Measurements from ENCODE around the gene CCT6A. TPM values are rescaled to one million over a fixed set of nuclear protein-coding genes. Genes with fewer than 3 reads are reported as not detected.
"Not testable (repeated sequence)": the region's sequence is repeated elsewhere in the genome, so short reads cannot be mapped to it uniquely, and the experiment has no call there.

The CCT6A gene
- total RNA-seq, 4 donors from 2014 or later, result 88.7 to 147 (median 118) TPM

GRCh38 chr7:56081626-56082340, 30.2 kb downstream of the CCT6A start:
- Histone ChIP-seq H3K27me3 (no peaks in the 10 kb centered on the region), H3K4me3 (replicated peaks in 1 of 3) (no peak overlapping the region), H3K9me3 (no peaks in the 10 kb centered on the region), H3K27ac (no peak overlapping the region), H3K4me1 (peaks cover 17 to 20% of the 10 kb centered on the region in 2 donors), H3K36me3 (peaks cover 0 to 4% of the 10 kb centered on the region in 2 donors)
- TF ChIP-seq, protein P1, sequence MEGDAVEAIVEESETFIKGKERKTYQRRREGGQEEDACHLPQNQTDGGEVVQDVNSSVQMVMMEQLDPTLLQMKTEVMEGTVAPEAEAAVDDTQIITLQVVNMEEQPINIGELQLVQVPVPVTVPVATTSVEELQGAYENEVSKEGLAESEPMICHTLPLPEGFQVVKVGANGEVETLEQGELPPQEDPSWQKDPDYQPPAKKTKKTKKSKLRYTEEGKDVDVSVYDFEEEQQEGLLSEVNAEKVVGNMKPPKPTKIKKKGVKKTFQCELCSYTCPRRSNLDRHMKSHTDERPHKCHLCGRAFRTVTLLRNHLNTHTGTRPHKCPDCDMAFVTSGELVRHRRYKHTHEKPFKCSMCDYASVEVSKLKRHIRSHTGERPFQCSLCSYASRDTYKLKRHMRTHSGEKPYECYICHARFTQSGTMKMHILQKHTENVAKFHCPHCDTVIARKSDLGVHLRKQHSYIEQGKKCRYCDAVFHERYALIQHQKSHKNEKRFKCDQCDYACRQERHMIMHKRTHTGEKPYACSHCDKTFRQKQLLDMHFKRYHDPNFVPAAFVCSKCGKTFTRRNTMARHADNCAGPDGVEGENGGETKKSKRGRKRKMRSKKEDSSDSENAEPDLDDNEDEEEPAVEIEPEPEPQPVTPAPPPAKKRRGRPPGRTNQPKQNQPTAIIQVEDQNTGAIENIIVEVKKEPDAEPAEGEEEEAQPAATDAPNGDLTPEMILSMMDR (IDR thresholded peaks at IDR 0.05), result no peak
- TF ChIP-seq POLR2A (IDR thresholded peaks at IDR 0.05), result no peak
- intact Hi-C loops (cut with DNase I), result no loop called here
- no peak for DNase-seq
- WGBS, 2 donors, result 95 to 96% methylated on average over 23 to 29 of the region's 29 CpGs

DNA sequence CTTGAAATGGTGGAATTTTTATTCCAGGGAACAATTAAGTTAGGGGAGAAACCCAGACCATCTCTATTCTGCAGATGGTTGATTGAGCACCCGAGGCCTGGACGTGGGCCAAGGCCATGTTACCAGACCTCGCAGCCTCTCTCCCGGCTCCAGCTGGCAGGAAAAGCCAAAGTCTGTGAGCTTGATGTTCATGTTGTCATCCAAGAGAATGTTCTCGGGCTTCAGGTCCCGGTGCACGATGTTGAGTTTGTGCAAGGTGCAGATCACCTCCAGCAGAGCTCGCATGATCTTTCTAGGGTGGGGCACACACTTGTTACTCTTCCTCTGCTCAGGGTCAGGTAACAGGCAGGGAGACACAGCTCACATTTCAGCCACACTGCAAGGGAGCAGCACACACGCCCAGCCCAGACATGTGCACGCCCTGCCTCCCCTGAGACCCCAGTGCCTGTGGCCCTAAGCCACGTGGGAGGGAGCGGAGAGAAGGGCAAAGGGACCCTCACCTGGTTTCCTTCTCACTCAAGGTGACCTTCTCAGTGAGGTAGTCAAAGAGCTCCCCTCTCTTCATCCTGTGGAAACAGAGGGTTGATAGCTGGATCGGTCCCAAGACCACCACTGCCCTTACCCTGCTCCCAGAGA, 31.7 kb downstream of the CCT6A start:
- H3K27ac ChIP-seq, result no peak overlapping the region
- intact Hi-C loops (cut with DNase I), result no loop called here
- H3K4me3 ChIP-seq (replicated peaks in 1 of 3), result no peak overlapping the region
- H3K4me1 ChIP-seq, result peaks cover 17 to 20% of the 10 kb centered on the region in 2 donors
- DNase-seq, result peak; percentile 89 to 93
- 27 to 31% methylated on average over 9 to 13 of the region's 13 CpGs for WGBS, 2 donors
- peaks cover 0 to 4% of the 10 kb centered on the region in 2 donors for H3K36me3 ChIP-seq
- no peak for TF ChIP-seq POLR2A (IDR thresholded peaks at IDR 0.05)
- TF ChIP-seq, protein P1 (IDR thresholded peaks at IDR 0.05), result no peak
- no peaks in the 10 kb centered on the region for H3K9me3 ChIP-seq
- H3K27me3 ChIP-seq, result no peaks in the 10 kb centered on the region

- no peaks in the 10 kb centered on the region for H3K27me3 ChIP-seq
- intact Hi-C loops (cut with DNase I), result no loop called here
- H3K36me3 ChIP-seq, result peaks cover 0 to 4% of the 10 kb centered on the region in 2 donors
- peaks cover 9 to 14% of the 10 kb centered on the region in 2 donors for H3K4me1 ChIP-seq
- no peak for DNase-seq
- no peak for TF ChIP-seq POLR2A (IDR thresholded peaks at IDR 0.05)
- no peak overlapping the region for H3K27ac ChIP-seq
- no peak overlapping the region for H3K4me3 ChIP-seq (replicated peaks in 1 of 3)
- WGBS, 2 donors, result 69 to 71% methylated on average over 5 to 7 of the region's 7 CpGs
- no peaks in the 10 kb centered on the region for H3K9me3 ChIP-seq
Measured at GRCh38 chr7:56086761-56087160, 35.2 kb downstream of the CCT6A start.

DNA sequence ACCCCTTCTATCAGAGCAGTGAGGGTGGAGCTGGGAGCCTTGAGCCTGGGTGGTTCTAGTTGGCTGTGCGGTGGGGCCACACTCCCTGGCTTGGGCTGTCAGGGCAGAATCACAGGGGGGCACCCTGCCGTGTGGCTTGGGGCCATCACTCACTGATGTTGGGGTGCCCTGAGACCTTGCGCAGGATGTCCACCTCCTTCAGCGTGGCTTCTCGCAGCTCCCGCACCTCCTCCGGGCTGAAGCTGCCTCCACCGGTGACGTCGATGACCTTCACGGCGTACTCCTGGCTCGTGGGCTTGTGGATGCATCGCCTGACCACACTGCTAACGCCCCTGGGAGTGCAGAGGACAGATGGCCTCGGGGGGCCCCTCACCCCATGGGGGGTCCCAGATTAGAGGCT, 35.9 kb downstream of the CCT6A start:
- intact Hi-C loops (cut with DNase I), result no loop called here
- no peak for TF ChIP-seq POLR2A (IDR thresholded peaks at IDR 0.05)
- TF ChIP-seq, protein P1 (IDR thresholded peaks at IDR 0.05), result no peak
- Histone ChIP-seq H3K27ac (no peak overlapping the region), H3K27me3 (no peaks in the 10 kb centered on the region), H3K4me3 (replicated peaks in 1 of 3) (no peak overlapping the region), H3K36me3 (peaks cover 0 to 4% of the 10 kb centered on the region in 2 donors), H3K9me3 (no peaks in the 10 kb centered on the region), H3K4me1 (peaks cover 16 to 21% of the 10 kb centered on the region in 2 donors)
- no peak for DNase-seq
- 88 to 97% methylated on average over 7 to 15 of the region's 16 CpGs for WGBS, 2 donors

DNA sequence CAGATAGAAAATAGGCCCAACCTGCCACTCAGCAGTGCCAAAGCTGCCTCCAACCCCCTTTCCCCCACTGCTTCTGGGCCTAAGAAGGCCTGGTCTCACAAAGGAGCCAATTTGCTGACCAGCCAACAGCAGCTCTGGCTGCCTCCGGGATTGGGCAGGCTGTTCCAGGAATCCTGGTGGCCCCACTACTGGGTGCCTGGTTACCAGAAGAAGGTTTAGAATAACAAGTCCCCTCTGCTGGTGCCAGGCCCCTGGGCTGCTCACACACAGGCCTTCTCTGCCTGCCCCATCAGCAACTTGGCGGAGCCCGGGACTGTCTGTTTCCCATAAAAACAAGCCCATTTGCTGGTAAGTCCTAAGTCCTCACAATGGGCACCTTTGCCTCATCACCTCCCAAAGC, 40.0 kb downstream of the CCT6A start:
- TF ChIP-seq, protein P1 (IDR thresholded peaks at IDR 0.05), result no peak
- Histone ChIP-seq H3K4me3 (replicated peaks in 1 of 3) (no peak overlapping the region), H3K36me3 (no peaks in the 10 kb centered on the region), H3K27me3 (no peaks in the 10 kb centered on the region), H3K9me3 (no peaks in the 10 kb centered on the region), H3K4me1 (peaks cover 17 to 21% of the 10 kb centered on the region in 2 donors), H3K27ac (peak overlapping the region; percentile 9 to 42 (median 30))
- intact Hi-C loops (cut with DNase I), result loop anchor here (10.0 kb wide), 1 partner anchor 447 kb away; no protein-coding TSS in a partner anchor
- WGBS, 2 donors, result 33 to 70% methylated on average over 1 to 3 of the region's 3 CpGs
- DNase-seq, result peak; percentile 43 to 55

DNA sequence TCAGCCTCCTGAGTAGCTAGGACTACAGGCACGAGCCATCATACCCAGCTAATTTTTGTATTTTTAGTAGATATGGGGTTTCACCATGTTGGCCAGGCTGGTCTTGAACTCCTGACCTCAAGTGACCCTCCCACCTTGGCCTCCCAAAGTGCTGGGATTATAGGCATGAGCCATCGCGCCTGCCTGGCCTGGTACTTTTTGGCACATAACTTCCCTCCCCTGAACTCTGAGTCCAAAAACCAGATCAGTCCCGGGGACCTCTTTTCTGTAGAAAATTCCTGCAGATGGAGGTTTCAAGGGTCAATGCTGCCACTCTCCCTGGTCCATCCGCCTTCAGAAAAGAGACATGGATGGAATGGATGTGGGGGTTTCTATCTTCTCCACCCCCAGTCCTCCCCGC, 40.8 kb downstream of the CCT6A start:
- H3K27me3 ChIP-seq; DNase-seq; H3K9me3 ChIP-seq; H3K36me3 ChIP-seq; H3K4me3 ChIP-seq (replicated peaks in 1 of 3): not testable (repeated sequence)
- intact Hi-C loops (cut with DNase I), result loop anchor here (10.0 kb wide), 1 partner anchor 448 kb away; no protein-coding TSS in a partner anchor
- Histone ChIP-seq H3K4me1 (peaks cover 17 to 21% of the 10 kb centered on the region in 2 donors), H3K27ac (peak overlapping the region; percentile 9 to 42 (median 34))
- 34 to 40% methylated on average over 6 of the region's 6 CpGs for WGBS, 2 donors

Measured in thyroid gland (tissue), 4 donors.